A673 (cell line): ENCODE measurements around the gene KHDRBS1. TPM values are rescaled to one million over a fixed set of nuclear protein-coding genes. Genes with fewer than 3 reads are reported as not detected.
"Not testable (repeated sequence)": the region's sequence is repeated elsewhere in the genome, so short reads cannot be mapped to it uniquely, and the experiment has no call there.

Source experiments
- BruUV-seq: library from RNA; stranded (reverse); fragments of 400-500 nt; replicated peaks from 2 replicates; lab custom pipeline; 2021; lab: Mats Ljungman, UMichigan
- CTCF ChIA-PET: fragments of 300-600 bp; sonication (Branson Sonifier 250); formaldehyde crosslinking; loops from one replicate; lab custom pipeline; 2022; ENCODE audit warnings: antibody characterized with exemption; lab: Charles Lee
- POLR2A ChIA-PET: fragments of 300-600 bp; sonication (Branson Sonifier 250); formaldehyde crosslinking; loops from one replicate; lab custom pipeline; 2022; ENCODE audit warnings: antibody characterized with exemption; ENCODE audit not compliant: low non-redundant PET; lab: Charles Lee
- DNase-seq: peaks from one replicate; pipeline ENCODE4 v3.0.0-alpha.2; 2015; ENCODE audit warnings: low spot score
- H3K27ac ChIP-seq: fragments of 200-600 bp; sonication (generic); 2 replicates; pipeline ENCODE4 v1.5.1; 2016; ENCODE audit warnings: mixed run types, low read depth, mild to moderate bottlenecking, mixed read lengths, antibody characterized with exemption, low read length; ENCODE audit not compliant: poor library complexity, severe bottlenecking
- H3K27me3 ChIP-seq: fragments of 200-600 bp; sonication (generic); replicated peaks from 2 replicates; pipeline ENCODE4 v1.6.1; 2017; ENCODE audit warnings: mixed run types, low read depth, mild to moderate bottlenecking, mixed read lengths, antibody characterized with exemption, low read length; ENCODE audit not compliant: insufficient read depth, poor library complexity
- H3K36me3 ChIP-seq: fragments of 200-600 bp; sonication (generic); 2 replicates; pipeline ENCODE4 v1.6.1; 2016; ENCODE audit warnings: mixed run types, mild to moderate bottlenecking, mixed read lengths, antibody characterized with exemption, low read length; ENCODE audit not compliant: insufficient read depth, poor library complexity, severe bottlenecking
- H3K4me1 ChIP-seq: fragments of 200-600 bp; sonication (generic); 2 replicates; pipeline ENCODE4 v1.6.1; 2017; ENCODE audit warnings: mixed run types, mild to moderate bottlenecking, mixed read lengths, antibody characterized with exemption, low read length; ENCODE audit not compliant: insufficient read depth, poor library complexity, severe bottlenecking
- H3K4me3 ChIP-seq: fragments of 200-600 bp; sonication (generic); 2 replicates; pipeline ENCODE4 v1.5.1; 2016; ENCODE audit warnings: low read depth, mixed run types, mild to moderate bottlenecking, mixed read lengths, low read length; ENCODE audit not compliant: poor library complexity, severe bottlenecking
- H3K9me3 ChIP-seq: fragments of 200-600 bp; sonication (generic); 2 replicates; pipeline ENCODE4 v1.6.1; 2016; ENCODE audit warnings: mixed run types, low read depth, mild to moderate bottlenecking, mixed read lengths, antibody characterized with exemption, low read length; ENCODE audit not compliant: poor library complexity, severe bottlenecking
- EZH2 ChIP-seq: fragments of 200-600 bp; sonication (generic); IDR thresholded peaks from 2 replicates; pipeline ENCODE4 v1.6.1; 2017; ENCODE audit warnings: borderline replicate concordance, low read depth, mild to moderate bottlenecking, mixed read lengths, antibody characterized with exemption, low read length; ENCODE audit not compliant: poor library complexity, severe bottlenecking
- intact Hi-C: fragments of 100-400 bp; cut with micrococcal nuclease; formaldehyde crosslinking; loops from one replicate; pipeline ENCODE4 v1.10.0; 2022; ENCODE audit not compliant: unreplicated experiment
- total RNA-seq: library from RNA; stranded (reverse); gene quantifications from 2 replicates; pipeline ENCODE4 v1.2.3, GENCODE V29; 2021
- TF ChIP-seq, protein P1 (sequence below): fragments of 300-800, 200-600 bp; sonication (generic); conservative IDR thresholded peaks from 2 replicates; pipeline ENCODE4 v1.5.1; 2017; ENCODE audit warnings: low read depth, mild to moderate bottlenecking, antibody characterized with exemption, low read length, moderate library complexity, mixed read lengths

The KHDRBS1 gene
- total RNA-seq, 1 experiment from 2014 or later: 226 TPM

DNA sequence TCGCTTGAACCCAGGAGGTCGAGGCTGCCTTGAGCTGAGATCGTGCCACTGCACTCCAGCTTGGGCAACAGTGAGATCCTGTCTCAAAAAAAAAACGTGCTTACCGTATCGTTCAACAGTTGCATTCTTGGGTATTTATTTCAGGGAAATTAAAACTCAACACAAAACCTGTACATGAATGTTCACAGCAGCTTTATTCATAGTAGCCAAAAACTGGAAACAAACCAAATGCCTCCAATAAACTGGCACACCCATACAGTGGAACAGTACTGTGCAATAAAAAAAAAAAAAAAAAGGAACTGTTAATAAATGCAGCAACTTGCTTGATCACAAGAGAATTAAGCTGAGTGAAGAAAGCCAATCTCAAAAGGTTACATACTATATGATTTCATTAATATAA is 6.7 kb downstream of the KHDRBS1 start:
- Histone ChIP-seq H3K4me1 (peaks cover 24% of the 10 kb centered on the region), H3K27me3 (no peaks in the 10 kb centered on the region), H3K27ac (no peak overlapping the region), H3K36me3 (peaks cover 29% of the 10 kb centered on the region), H3K4me3 (no peak overlapping the region), H3K9me3 (no peaks in the 10 kb centered on the region)
- no peak for TF ChIP-seq EZH2
- TF ChIP-seq, protein P1, sequence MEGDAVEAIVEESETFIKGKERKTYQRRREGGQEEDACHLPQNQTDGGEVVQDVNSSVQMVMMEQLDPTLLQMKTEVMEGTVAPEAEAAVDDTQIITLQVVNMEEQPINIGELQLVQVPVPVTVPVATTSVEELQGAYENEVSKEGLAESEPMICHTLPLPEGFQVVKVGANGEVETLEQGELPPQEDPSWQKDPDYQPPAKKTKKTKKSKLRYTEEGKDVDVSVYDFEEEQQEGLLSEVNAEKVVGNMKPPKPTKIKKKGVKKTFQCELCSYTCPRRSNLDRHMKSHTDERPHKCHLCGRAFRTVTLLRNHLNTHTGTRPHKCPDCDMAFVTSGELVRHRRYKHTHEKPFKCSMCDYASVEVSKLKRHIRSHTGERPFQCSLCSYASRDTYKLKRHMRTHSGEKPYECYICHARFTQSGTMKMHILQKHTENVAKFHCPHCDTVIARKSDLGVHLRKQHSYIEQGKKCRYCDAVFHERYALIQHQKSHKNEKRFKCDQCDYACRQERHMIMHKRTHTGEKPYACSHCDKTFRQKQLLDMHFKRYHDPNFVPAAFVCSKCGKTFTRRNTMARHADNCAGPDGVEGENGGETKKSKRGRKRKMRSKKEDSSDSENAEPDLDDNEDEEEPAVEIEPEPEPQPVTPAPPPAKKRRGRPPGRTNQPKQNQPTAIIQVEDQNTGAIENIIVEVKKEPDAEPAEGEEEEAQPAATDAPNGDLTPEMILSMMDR: no peak
- ChIA-PET POLR2A (interaction anchor here (0.6 to 0.7 kb wide), 2 partner anchors 68 to 191 kb away, joined by 3 to 10 read pairs; no protein-coding TSS in a partner anchor), CTCF (no interaction called here)
- no peak for DNase-seq
- intact Hi-C loops: no loop called here
- BruUV-seq: no TSS peak

DNA sequence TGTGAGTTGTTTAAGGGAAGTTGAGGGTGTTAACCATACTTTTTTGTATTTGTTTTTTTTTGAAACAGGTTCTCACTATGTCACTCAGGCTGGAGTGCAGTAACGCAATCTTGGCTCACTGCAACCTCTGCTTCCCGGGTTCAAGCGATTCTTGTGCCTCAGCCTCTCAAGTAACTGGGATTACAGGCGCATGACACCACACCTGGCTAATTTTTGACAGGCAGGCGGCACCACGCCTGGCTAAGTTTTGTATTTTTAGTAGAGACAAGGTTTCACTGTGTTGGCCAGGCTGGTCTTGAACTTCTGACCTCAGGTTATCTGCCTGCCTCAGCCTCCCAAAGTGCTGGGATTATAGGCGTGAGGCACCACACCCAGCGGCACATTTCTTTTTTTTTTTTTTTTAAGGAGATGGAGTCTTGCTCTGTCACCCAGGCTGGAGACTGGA is 7.9 kb downstream of the KHDRBS1 start:
- H3K27me3 ChIP-seq, H3K4me3 ChIP-seq, BruUV-seq, DNase-seq, H3K9me3 ChIP-seq, intact Hi-C loops, POLR2A ChIA-PET, CTCF ChIA-PET, H3K27ac ChIP-seq: not testable (repeated sequence)
- Histone ChIP-seq H3K4me1 (peaks cover 17% of the 10 kb centered on the region), H3K36me3 (peaks cover 24% of the 10 kb centered on the region)

GRCh38 chr1:32023351-32023750 is 9.7 kb downstream of the KHDRBS1 start:
- CTCF ChIA-PET: no interaction called here
- POLR2A ChIA-PET: interaction anchor here (0.7 kb wide), 1 partner anchor 147 kb away, joined by 5 read pairs; no protein-coding TSS in a partner anchor
- H3K4me3 ChIP-seq: no peak overlapping the region
- intact Hi-C loops: no loop called here
- H3K27ac ChIP-seq: no peak overlapping the region
- TSS peak; percentile 4 for BruUV-seq
- TF ChIP-seq, protein P1: no peak
- TF ChIP-seq EZH2: no peak
- H3K9me3 ChIP-seq: no peaks in the 10 kb centered on the region
- no peak for DNase-seq
- H3K4me1 ChIP-seq: peaks cover 17% of the 10 kb centered on the region
- peaks cover 22% of the 10 kb centered on the region for H3K36me3 ChIP-seq
- no peaks in the 10 kb centered on the region for H3K27me3 ChIP-seq

GRCh38 chr1:32025515-32025914 is 11.8 kb downstream of the KHDRBS1 start:
- no TSS peak for BruUV-seq
- Histone ChIP-seq H3K36me3 (peaks cover 29% of the 10 kb centered on the region), H3K4me1 (peaks cover 2% of the 10 kb centered on the region), H3K27ac (no peak overlapping the region), H3K4me3 (no peak overlapping the region), H3K9me3 (no peaks in the 10 kb centered on the region), H3K27me3 (no peaks in the 10 kb centered on the region)
- TF ChIP-seq, protein P1: no peak
- ChIA-PET CTCF (no interaction called here), POLR2A (no interaction called here)
- no peak for DNase-seq
- intact Hi-C loops: no loop called here
